Left lung (tissue), 10 donors: ENCODE data around the gene BPNT1. TPM values are rescaled to one million over a fixed set of nuclear protein-coding genes. Genes with fewer than 3 reads are reported as not detected.

ENCODE experiments used
- ATAC-seq: fragments of 200-7000 bp; cut with Tn5 transposase; one replicate; pipeline ENCODE4 v1.9.1; 2020; ENCODE audit warnings: moderate library complexity
- DNase-seq, 4 donors: peaks; one replicate each; pipeline ENCODE4 v3.0.0-alpha.2; 2013 to 2020
- H3K27ac ChIP-seq, 2 donors: fragments of 200-600 bp; sonication (generic) in 1 of 2; one replicate each; pipeline versions ENCODE4 v1.5.0 to v1.8.0; 2020 to 2021
- H3K27me3 ChIP-seq, 2 donors: fragments of 200-600 bp; sonication (generic) in 1 of 2; one replicate each; pipeline versions ENCODE4 v1.5.0 to v1.8.0; 2020 to 2021
- H3K36me3 ChIP-seq, 2 donors: fragments of 200-600 bp; sonication (generic) in 1 of 2; one replicate each; pipeline versions ENCODE4 v1.5.0 to v1.8.0; 2020 to 2021
- H3K4me1 ChIP-seq, 2 donors: fragments of 200-600 bp; one replicate each; pipeline ENCODE4 v1.8.0; 2021
- H3K4me3 ChIP-seq, 2 donors: fragments of 200-600 bp; sonication (generic) in 1 of 2; one replicate each; pipeline versions ENCODE4 v1.5.0 to v1.8.0; 2020 to 2021; ENCODE audit warnings: mild to moderate bottlenecking in 1 of 2
- H3K9me3 ChIP-seq, 2 donors: fragments of 200-600 bp; sonication (generic) in 1 of 2; one replicate each; pipeline versions ENCODE4 v1.5.0 to v1.8.0; 2020 to 2021
- intact Hi-C, 2 donors: fragments of 100-400 bp; cut with DNase I; formaldehyde crosslinking; loops; one replicate each; pipeline versions ENCODE4 v1.11.2 to v1.14.2; 2022
- microRNA-seq, 2 donors: library from miRNA; unstranded; fragments of <30 nt; microRNA quantifications; one replicate each; pipeline ENCODE4, GENCODE V29; 2019
- polyA plus RNA-seq, 6 donors: library from polyadenylated mRNA; unstranded; fragments of 120-200 nt; gene quantifications; one replicate each; pipeline ENCODE4 v1.2.1, GENCODE V29; 2013; ENCODE audit not compliant: insufficient read length in 6 of 6
- total RNA-seq, 2 donors: library from RNA; stranded (reverse); fragmentation: NEBNext Ultra II Directional; extraction: Animal tissue kit (Norgen Biotek cat#: 25700); gene quantifications; one replicate each; pipeline ENCODE4 v1.2.1, GENCODE V29; 2021
- TF ChIP-seq, protein P1 (sequence below), 2 donors: fragments of 200-600 bp; sonication (generic) in 1 of 2; IDR thresholded peaks; one replicate each; pipeline versions ENCODE4 v1.5.0 to v1.8.0; 2021; ENCODE audit warnings: antibody characterized with exemption in 2 of 2
- donor health status: DM: no; HTN: yes; CAD: no.
- donor health status: DM: no; HTN: no; CAD: no.

Gene BPNT1
- total and polyA plus RNA-seq, 8 donors: 23.9 to 49.9 (median 43.3) TPM

DNA sequence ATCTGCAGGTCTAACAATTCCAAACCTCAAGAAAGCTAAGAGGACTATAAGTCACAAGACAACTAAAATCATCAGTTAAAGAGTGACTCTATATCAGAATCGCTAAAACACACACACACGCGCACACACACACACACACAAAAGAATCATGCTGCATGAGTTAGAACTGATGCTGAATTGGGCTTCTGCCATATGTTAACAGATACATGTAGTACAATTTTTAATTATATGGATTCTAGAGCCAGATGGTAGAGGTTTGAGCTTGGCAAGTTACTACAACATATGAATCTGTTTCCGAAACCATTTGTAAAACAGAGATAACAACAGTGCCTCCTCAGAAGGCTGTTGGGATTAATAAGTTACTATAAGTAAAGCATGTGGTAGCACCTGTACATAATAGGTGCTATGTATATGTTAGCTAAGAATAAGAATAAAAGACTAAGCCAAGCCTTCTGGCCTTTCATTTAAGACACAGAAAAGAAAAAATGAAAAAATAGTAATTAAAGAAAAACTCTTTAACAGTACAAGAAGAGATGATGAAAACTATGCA, 61.2 kb downstream of the BPNT1 start:
- intact Hi-C loops: no loop called here
- peaks cover 5 to 85% of the 10 kb centered on the region in 2 donors for H3K36me3 ChIP-seq
- no peak overlapping the region for H3K27ac ChIP-seq
- DNase-seq (no peak), ATAC-seq (no peak)
- no peaks in the 10 kb centered on the region for H3K27me3 ChIP-seq
- no peaks in the 10 kb centered on the region for H3K4me1 ChIP-seq
- no peak overlapping the region for H3K4me3 ChIP-seq
- H3K9me3 ChIP-seq: no peaks in the 10 kb centered on the region
- TF ChIP-seq, protein P1, sequence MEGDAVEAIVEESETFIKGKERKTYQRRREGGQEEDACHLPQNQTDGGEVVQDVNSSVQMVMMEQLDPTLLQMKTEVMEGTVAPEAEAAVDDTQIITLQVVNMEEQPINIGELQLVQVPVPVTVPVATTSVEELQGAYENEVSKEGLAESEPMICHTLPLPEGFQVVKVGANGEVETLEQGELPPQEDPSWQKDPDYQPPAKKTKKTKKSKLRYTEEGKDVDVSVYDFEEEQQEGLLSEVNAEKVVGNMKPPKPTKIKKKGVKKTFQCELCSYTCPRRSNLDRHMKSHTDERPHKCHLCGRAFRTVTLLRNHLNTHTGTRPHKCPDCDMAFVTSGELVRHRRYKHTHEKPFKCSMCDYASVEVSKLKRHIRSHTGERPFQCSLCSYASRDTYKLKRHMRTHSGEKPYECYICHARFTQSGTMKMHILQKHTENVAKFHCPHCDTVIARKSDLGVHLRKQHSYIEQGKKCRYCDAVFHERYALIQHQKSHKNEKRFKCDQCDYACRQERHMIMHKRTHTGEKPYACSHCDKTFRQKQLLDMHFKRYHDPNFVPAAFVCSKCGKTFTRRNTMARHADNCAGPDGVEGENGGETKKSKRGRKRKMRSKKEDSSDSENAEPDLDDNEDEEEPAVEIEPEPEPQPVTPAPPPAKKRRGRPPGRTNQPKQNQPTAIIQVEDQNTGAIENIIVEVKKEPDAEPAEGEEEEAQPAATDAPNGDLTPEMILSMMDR (IDR thresholded peaks at IDR 0.05): no peak

DNA sequence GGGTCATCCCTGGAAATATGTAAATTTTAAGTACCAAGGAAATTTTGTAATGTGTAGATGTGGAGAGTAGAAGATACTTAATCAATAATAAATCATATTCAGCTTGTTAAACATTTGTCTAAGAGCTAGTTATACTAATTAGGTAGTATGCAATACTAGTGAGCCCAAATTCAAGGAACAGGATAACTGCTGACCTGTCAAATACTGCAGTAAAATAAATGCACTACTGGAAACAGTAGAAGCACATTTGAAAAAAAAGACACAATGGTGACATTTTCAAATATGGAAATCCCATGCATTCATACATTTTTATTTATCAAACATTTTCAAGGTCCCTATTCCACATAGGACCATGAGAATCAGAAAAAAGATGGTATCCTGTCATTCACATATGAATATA, 70.5 kb downstream of the BPNT1 start:
- intact Hi-C loops: no loop called here
- DNase-seq: no peak
- no peak for ATAC-seq
- Histone ChIP-seq H3K9me3 (no peaks in the 10 kb centered on the region), H3K27me3 (no peaks in the 10 kb centered on the region), H3K4me3 (no peak overlapping the region), H3K27ac (no peak overlapping the region), H3K36me3 (peaks cover 8 to 97% of the 10 kb centered on the region in 2 donors), H3K4me1 (no peaks in the 10 kb centered on the region)
- TF ChIP-seq, protein P1 (IDR thresholded peaks at IDR 0.05): no peak

DNA sequence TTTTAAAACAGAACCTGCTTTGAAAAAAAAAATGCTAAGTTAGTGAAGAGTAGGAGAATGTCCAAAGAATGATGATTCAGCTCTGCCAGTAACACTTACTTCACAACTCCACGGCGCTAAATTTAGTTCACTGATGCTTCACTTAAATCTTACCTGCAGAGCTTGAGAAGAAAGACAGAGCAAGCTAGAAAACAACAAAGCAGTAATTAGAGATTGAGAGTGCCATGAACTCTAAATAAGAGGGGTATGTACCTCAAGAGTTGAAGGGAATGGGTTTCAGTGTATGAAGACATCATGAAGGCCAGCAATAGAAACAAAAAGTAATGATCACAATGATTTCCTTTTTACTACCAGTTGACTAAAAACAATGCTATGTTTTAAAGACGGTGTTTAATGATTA, 76.1 kb downstream of the BPNT1 start:
- H3K27me3 ChIP-seq: no peaks in the 10 kb centered on the region
- H3K36me3 ChIP-seq: peaks cover 0 to 94% of the 10 kb centered on the region in 2 donors
- TF ChIP-seq, protein P1 (IDR thresholded peaks at IDR 0.05): no peak
- ATAC-seq (peak; percentile 41), DNase-seq (no peak)
- intact Hi-C loops: no loop called here
- no peaks in the 10 kb centered on the region for H3K9me3 ChIP-seq
- H3K4me3 ChIP-seq: no peak overlapping the region
- H3K27ac ChIP-seq: no peak overlapping the region
- H3K4me1 ChIP-seq: no peaks in the 10 kb centered on the region

DNA sequence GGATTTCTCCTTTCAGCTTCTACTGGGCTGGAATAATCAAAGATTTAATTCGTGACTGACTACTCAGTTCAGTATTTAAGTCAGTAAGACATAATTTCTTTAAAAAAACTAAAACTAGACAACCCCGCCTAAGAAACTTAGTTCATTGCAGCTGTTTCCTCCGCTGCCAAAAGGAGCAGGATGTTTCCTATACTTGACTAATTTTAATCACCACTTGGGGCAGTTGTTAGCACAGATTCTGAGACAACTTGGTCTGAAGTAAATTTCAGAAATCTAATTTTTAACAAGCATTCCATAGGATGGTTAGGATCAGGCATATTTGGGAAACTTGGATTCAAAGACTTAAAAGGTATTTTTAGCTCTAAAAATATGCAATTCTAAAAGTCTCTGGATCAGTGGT, 77.3 kb downstream of the BPNT1 start:
- Histone ChIP-seq H3K4me3 (no peak overlapping the region), H3K27ac (no peak overlapping the region), H3K9me3 (no peaks in the 10 kb centered on the region), H3K27me3 (no peaks in the 10 kb centered on the region), H3K36me3 (peaks cover 0 to 94% of the 10 kb centered on the region in 2 donors), H3K4me1 (no peaks in the 10 kb centered on the region)
- TF ChIP-seq, protein P1 (IDR thresholded peaks at IDR 0.05): no peak
- peak; percentile 24 for ATAC-seq
- intact Hi-C loops: no loop called here
- DNase-seq: peak in 1 of 4 donors; percentile 15

DNA sequence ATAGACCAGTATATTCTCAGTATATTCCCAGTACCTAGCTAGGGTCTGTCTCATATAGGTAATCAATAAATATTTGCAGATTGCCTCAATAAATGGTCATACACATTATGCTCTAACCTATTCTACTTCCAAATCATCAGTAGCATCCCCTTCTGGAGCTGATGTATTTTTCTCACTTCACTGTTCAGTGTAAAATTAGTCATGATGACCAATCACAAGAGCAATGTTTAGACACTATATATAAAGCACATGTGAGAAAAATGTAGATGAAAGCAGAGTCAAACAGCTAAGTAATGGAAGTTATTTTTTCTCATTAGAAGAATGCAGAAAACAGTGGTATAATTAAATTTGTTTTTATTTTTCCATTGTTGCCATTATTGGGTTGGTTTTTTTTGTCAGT, 78.0 kb downstream of the BPNT1 start:
- no peak for ATAC-seq
- Histone ChIP-seq H3K9me3 (no peaks in the 10 kb centered on the region), H3K27ac (no peak overlapping the region), H3K4me3 (no peak overlapping the region), H3K36me3 (peaks cover 0 to 94% of the 10 kb centered on the region in 2 donors), H3K27me3 (no peaks in the 10 kb centered on the region), H3K4me1 (no peaks in the 10 kb centered on the region)
- TF ChIP-seq, protein P1 (IDR thresholded peaks at IDR 0.05): no peak
- DNase-seq: no peak
- intact Hi-C loops: no loop called here

Small RNA genes lying within 50 kb of the gene (microRNA-seq; reads per million reads assigned to microRNA genes)
- gene MIR194-1: 1.8 to 5.1 reads per million in 2 donors
- gene MIR215: 0.17 to 6.0 reads per million in 2 donors

Other genes with a start within 250 kb of the BPNT1 start
- not detected for gene SLC30A10, start 161.2 kb downstream of the BPNT1 start, total RNA-seq
- under 1 TPM in 5 of 6 donors, not detected in 1; 0.13 to 0.50 (median 0.18) TPM for gene SLC30A10, start 161.2 kb downstream of the BPNT1 start, polyA plus RNA-seq
- 100 to 1,000 TPM in 1 of 2 donors, 10 to 100 TPM in 1; 81.0 to 120 TPM for gene EPRS1, start 43.3 kb downstream of the BPNT1 start, total RNA-seq
- 100 to 1,000 TPM in 1 of 6 donors, 10 to 100 TPM in 5; 76.9 to 103 (median 94.3) TPM for gene EPRS1, start 43.3 kb downstream of the BPNT1 start, polyA plus RNA-seq
- 10 to 100 TPM; 60.3 to 63.9 TPM for gene IARS2, start 4.3 kb upstream of the BPNT1 start, total RNA-seq
- gene IARS2, start 4.3 kb upstream of the BPNT1 start, polyA plus RNA-seq: 10 to 100 TPM; 67.6 to 86.3 (median 75.5) TPM
- 10 to 100 TPM; 35.4 to 43.3 TPM for gene RAB3GAP2, start 182.7 kb upstream of the BPNT1 start, total RNA-seq
- 10 to 100 TPM; 34.9 to 43.8 (median 36.2) TPM for gene RAB3GAP2, start 182.7 kb upstream of the BPNT1 start, polyA plus RNA-seq